ENCODE measurements around the gene C10orf71. TPM values are rescaled to one million over a fixed set of nuclear protein-coding genes. Genes with fewer than 3 reads are reported as not detected.

Gene C10orf71
- total and polyA plus RNA-seq, 11 donors, result 6.6 to 228 (median 112) TPM

GRCh38 chr10:49284356-49284755 is 14.6 kb upstream of the C10orf71 start:
- Histone ChIP-seq H3K9me3 (no peaks in the 10 kb centered on the region), H3K27ac (peak overlapping the region in 1 of 12 donors; percentile 61), H3K4me3 (no peak overlapping the region), H3K36me3 (no peaks in the 10 kb centered on the region), H3K4me1 (peaks cover 0 to 42% (median 19%) of the 10 kb centered on the region in 12 donors), H3K27me3 (no peaks in the 10 kb centered on the region)
- DNase-seq, result peak in 1 of 5 donors; percentile 12
- 94 to 97% (median 97%) methylated on average over 4 to 5 of the region's 5 CpGs for WGBS, 4 donors
- no peak for ATAC-seq
- TF ChIP-seq CTCF (IDR thresholded peaks at IDR 0.05) (no peak), POLR2A (IDR thresholded peaks at IDR 0.05) (no peak)
- intact Hi-C loops (cut with DNase I), result no loop called here

- ATAC-seq, result peak in 2 of 4 donors; percentile 39 to 54
- 84 to 87% (median 86%) methylated on average over 3 of the region's 3 CpGs for WGBS, 4 donors
Observed at GRCh38 chr10:49285232-49285631, 13.7 kb upstream of the C10orf71 start.

GRCh38 chr10:49286686-49287085 is 12.3 kb upstream of the C10orf71 start:
- TF ChIP-seq POLR2A (IDR thresholded peaks at IDR 0.05) (no peak), CTCF (IDR thresholded peaks at IDR 0.05) (no peak)
- Histone ChIP-seq H3K36me3 (no peaks in the 10 kb centered on the region), H3K27me3 (no peaks in the 10 kb centered on the region), H3K27ac (no peak overlapping the region), H3K4me3 (no peak overlapping the region), H3K9me3 (no peaks in the 10 kb centered on the region), H3K4me1 (peaks cover 0 to 40% (median 15%) of the 10 kb centered on the region in 12 donors)
- intact Hi-C loops (cut with DNase I), result no loop called here
- no peak for ATAC-seq
- 75 to 93% (median 93%) methylated on average over 4 of the region's 4 CpGs for WGBS, 4 donors
- peak in 2 of 5 donors; percentile 6 to 11 for DNase-seq

More at GRCh38 chr10:49285232-49285631, 13.7 kb upstream of the C10orf71 start:
- peak overlapping the region in 1 of 12 donors; percentile 63 for H3K27ac ChIP-seq
- no peaks in the 10 kb centered on the region for H3K36me3 ChIP-seq
- H3K9me3 ChIP-seq, result no peaks in the 10 kb centered on the region
- no peaks in the 10 kb centered on the region for H3K27me3 ChIP-seq
- intact Hi-C loops (cut with DNase I), result no loop called here
- H3K4me1 ChIP-seq, result peaks cover 0 to 35% (median 11%) of the 10 kb centered on the region in 12 donors
- peak in 2 of 5 donors; percentile 14 to 16 for DNase-seq
- TF ChIP-seq POLR2A (IDR thresholded peaks at IDR 0.05) (no peak), CTCF (IDR thresholded peaks at IDR 0.05) (no peak)
- no peak overlapping the region for H3K4me3 ChIP-seq

GRCh38 chr10:49287689-49288340 is 11.2 kb upstream of the C10orf71 start:
- no peaks in the 10 kb centered on the region for H3K9me3 ChIP-seq
- H3K4me1 ChIP-seq, result peaks cover 0 to 34% (median 12%) of the 10 kb centered on the region in 12 donors
- H3K36me3 ChIP-seq, result no peaks in the 10 kb centered on the region
- H3K4me3 ChIP-seq, result no peak overlapping the region
- DNase-seq, result peak in 4 of 5 donors; percentile 1 to 34 (median 8)
- no peaks in the 10 kb centered on the region for H3K27me3 ChIP-seq
- 82 to 88% (median 86%) methylated on average over 6 to 9 of the region's 9 CpGs for WGBS, 4 donors
- intact Hi-C loops (cut with DNase I), result no loop called here
- no peak for ATAC-seq
- H3K27ac ChIP-seq, result no peak overlapping the region
- no peak for TF ChIP-seq POLR2A (IDR thresholded peaks at IDR 0.05)

Data from heart left ventricle (tissue), 16 donors.